K562 (cell line): ENCODE results near the gene TRERF1. TPM values are rescaled to one million over a fixed set of nuclear protein-coding genes. Genes with fewer than 3 reads are reported as not detected.

Experiments used
- ATAC-seq: fragments of 200-7000 bp; cut with Tn5 transposase; 3 replicates; pipeline ENCODE4 v1.9.1; 2020; ENCODE audit warnings: moderate library complexity
- BruUV-seq: library from RNA; stranded (reverse); fragments of 400-500 nt; replicated peaks from 2 replicates; lab custom pipeline; 2021; lab: Mats Ljungman, UMichigan
- CTCF ChIA-PET: fragments of 300-600 bp; formaldehyde crosslinking; extraction: SDS; loops from one replicate; lab custom pipeline; 2021; ENCODE audit warnings: low intra/inter-chr PET ratio; lab: Yijun Ruan, JAX
- POLR2A ChIA-PET: fragments of 300-600, 350-650 bp; sonication (Branson Sonifier 250); formaldehyde crosslinking; extraction: SDS; loops from one replicate; lab custom pipeline; 2021; ENCODE audit warnings: antibody characterized with exemption, inconsistent platforms; lab: Yijun Ruan, JAX
- DNase-seq, 4 experiments: peaks; one replicate each; pipeline versions ENCODE4 v3.0.0 to v3.0.0-alpha.2; 2011 to 2018; ENCODE audit warnings: low spot score in 3 of 4, mixed read lengths in 3 of 4; ENCODE audit errors: extremely low read depth in 1 of 4
- FAIRE-seq: peaks from 2 replicates; lab custom pipeline; 2011; peaks lifted over from hg19 to GRCh38; lab: Jason Lieb, UNC
- H2AFZ ChIP-seq: 2 replicates; pipeline ENCODE4 v1.6.0; 2011; ENCODE audit warnings: low read depth, low read length, control low read depth, inconsistent platforms
- H3K27ac ChIP-seq: fragments of 200-600 bp; 3 replicates; pipeline ENCODE4 v1.8.0; 2011; ENCODE audit warnings: low read depth, mild to moderate bottlenecking, control low read depth, inconsistent platforms, low read length, moderate library complexity, mixed read lengths; ENCODE audit errors: extremely low read depth
- H3K27me3 ChIP-seq, 2 experiments: fragments of 300-600 bp in 1 of 2; 2 replicates in 1 of 2; 3 replicates in 1 of 2; pipeline versions ENCODE4 v1.6.0 to v1.8.0; 2011; ENCODE audit warnings: inconsistent platforms in 2 of 2, low read length in 2 of 2, mild to moderate bottlenecking in 1 of 2, mixed read lengths in 1 of 2, moderate library complexity in 1 of 2; ENCODE audit not compliant: control insufficient read depth in 2 of 2, insufficient read depth in 2 of 2
- H3K36me3 ChIP-seq: fragments of 300-600 bp; 3 replicates; pipeline ENCODE4 v1.8.0; 2011; ENCODE audit warnings: mild to moderate bottlenecking, low read length, inconsistent platforms; ENCODE audit not compliant: control insufficient read depth, insufficient read depth
- H3K4me1 ChIP-seq, 2 experiments: fragments of 200-600 bp in 1 of 2; replicated peaks in 1 of 2; 2 replicates in 1 of 2; 3 replicates in 1 of 2; pipeline versions ENCODE4 v1.5.1 to v1.8.0; 2011; ENCODE audit warnings: inconsistent platforms in 2 of 2, low read length in 2 of 2, mild to moderate bottlenecking in 1 of 2, mixed read lengths in 1 of 2, moderate library complexity in 1 of 2; ENCODE audit not compliant: control insufficient read depth in 2 of 2, insufficient read depth in 2 of 2
- H3K4me2 ChIP-seq: 2 replicates; pipeline ENCODE4 v1.6.1; 2011; ENCODE audit warnings: low read length, control low read depth, inconsistent platforms, mixed read lengths; ENCODE audit not compliant: insufficient read depth
- H3K4me3 ChIP-seq: fragments of 200-600 bp; sonication (generic), shearing (Covaris generic); 2 replicates; pipeline ENCODE4 v1.5.1; 2016; ENCODE audit warnings: control low read depth, inconsistent platforms
- H3K79me2 ChIP-seq: fragments of 200-600 bp; 3 replicates; pipeline ENCODE4 v1.8.0; 2011; ENCODE audit warnings: low read length, inconsistent platforms; ENCODE audit not compliant: control insufficient read depth, insufficient read depth
- H3K9ac ChIP-seq, 2 experiments: 2 replicates each; pipeline versions ENCODE4 v1.6.0 to v1.6.1; 2011; ENCODE audit warnings: low read depth in 2 of 2, low read length in 2 of 2, control low read depth in 1 of 2, inconsistent platforms in 1 of 2, mild to moderate bottlenecking in 1 of 2, mixed read lengths in 1 of 2; ENCODE audit not compliant: insufficient read depth in 1 of 2
- H3K9me1 ChIP-seq: one replicate; pipeline ENCODE4 v1.6.0; 2011; ENCODE audit warnings: inconsistent platforms, mild to moderate bottlenecking, low read length, moderate library complexity; ENCODE audit not compliant: control insufficient read depth, insufficient read depth
- H3K9me3 ChIP-seq: replicated peaks from 2 replicates; pipeline ENCODE4 v1.5.1; 2011; ENCODE audit warnings: low read depth, low read length, inconsistent platforms; ENCODE audit not compliant: control insufficient read depth, insufficient read depth
- H4K20me1 ChIP-seq: replicated peaks from 2 replicates; pipeline ENCODE4 v1.6.1; 2011; ENCODE audit warnings: low read length, inconsistent platforms, mixed read lengths; ENCODE audit not compliant: control insufficient read depth, insufficient read depth
- CBX1 ChIP-seq: sonication (generic); IDR thresholded peaks from 2 replicates; pipeline ENCODE4 v1.6.1; 2016; ENCODE audit warnings: antibody characterized with exemption, low read depth, mild to moderate bottlenecking
- FOXO4 ChIP-seq: fragments of 450-650 bp; formaldehyde crosslinking; IDR thresholded peaks from 2 replicates; pipeline ENCODE4 v1.4.0; 2020; ENCODE audit warnings: mild to moderate bottlenecking, moderate library complexity
- MCM5 ChIP-seq: fragments of 450-650 bp; IDR thresholded peaks from 2 replicates; pipeline ENCODE4 v1.6.1; 2016; ENCODE audit warnings: low read depth
- PPARD ChIP-seq: fragments of 250-450 bp; sonication (Bioruptor Pico); IDR thresholded peaks from 2 replicates; pipeline ENCODE4 v1.8.0; 2022; ENCODE audit warnings: inconsistent platforms, mild to moderate bottlenecking, moderate library complexity
- TEAD1 ChIP-seq, 2 experiments: fragments of 450-650 bp in 1 of 2; sonication (generic) in 1 of 2; formaldehyde crosslinking; IDR thresholded peaks; 2 replicates each; pipeline versions ENCODE4 v1.4.0 to v1.8.0; 2020 to 2022; ENCODE audit warnings: mild to moderate bottlenecking in 2 of 2, missing genetic modification reagents in 1 of 2
- U2AF1 ChIP-seq: fragments of 200-400 bp; formaldehyde crosslinking; optimal IDR thresholded peaks from 2 replicates; pipeline ENCODE3; 2017; ENCODE audit warnings: mild to moderate bottlenecking, low read depth, low read length, moderate library complexity
- ZNF518B ChIP-seq: fragments of 250-450 bp; sonication (Bioruptor Pico); IDR thresholded peaks from 2 replicates; pipeline ENCODE4 v1.5.0; 2021; ENCODE audit warnings: mild to moderate bottlenecking, moderate library complexity
- whole genome bisulfite sequencing: fragments of 100-300 bp; shearing (Covaris generic); methylation state at CpG from one replicate; pipeline ENCODE4 v1.1.6; 2016; ENCODE audit warnings: low coverage, mixed read lengths; ENCODE audit not compliant: insufficient coverage; ENCODE audit errors: missing lambda C conversion rate; 5-methylcytosine and 5-hydroxymethylcytosine counted together
- in situ Hi-C: fragments of 300-500 bp; cut with MboI; formaldehyde crosslinking; loops from 4 replicates; pipeline ENCODE4 v1.15.0; 2018; ENCODE audit warnings: inconsistent platforms, mixed read lengths
- intact Hi-C: fragments of 100-400 bp; cut with micrococcal nuclease; formaldehyde crosslinking; loops from 2 replicates; pipeline ENCODE4 v1.14.2; 2022
- polyA plus RNA-seq, 8 experiments: library from polyadenylated mRNA; depleted of rRNA in 4 of 8; stranded (reverse) in 5 of 8; unstranded in 3 of 8; fragments of >200 nt; fragmentation: Nextera tagmentation in 2 of 8; fragmentation: Illumina TruSeq in 1 of 8; extraction: Ambion mirVana in 2 of 8; extraction: Trizol in 1 of 8; gene quantifications; 2 replicates each; pipeline versions ENCODE4 v1.2.1 to v1.2.3, GENCODE V29; 2011 to 2014; ENCODE audit warnings: inconsistent platforms in 1 of 8, missing spikeins in 1 of 8
- total RNA-seq, 7 experiments: library from RNA; depleted of rRNA in 6 of 7; stranded (reverse); fragments of >200 nt in 6 of 7; fragmentation: Illumina TruSeq in 2 of 7; extraction: Trizol in 2 of 7; gene quantifications; 2 replicates each; pipeline versions ENCODE4 v1.2.1 to v1.2.3, GENCODE V29; 2011 to 2021; ENCODE audit warnings: low replicate concordance in 1 of 7

TRERF1 gene
- total and polyA plus RNA-seq, 9 of the 15 experiments (the other 6 are each of a cell fraction or from before 2014, with no cell fraction given) = 0.04 to 0.20 (median 0.07) TPM; not detected in 3

- TF ChIP-seq ZNF518B (no peak), TEAD1 (CRISPR knock-in tag; IDR thresholded peaks at IDR 0.05) (peak in 1 of 2 experiments; percentile 38; a peak in 1 of 4 replicates)
Observed at GRCh38 chr6:42182101-42182500, 269.6 kb downstream of the TRERF1 start (continued).

GRCh38 chr6:42179945-42180313, 271.8 kb downstream of the TRERF1 start:
- Histone ChIP-seq H3K4me2 (no peak overlapping the region), H3K27me3 (no peaks in the 10 kb centered on the region), H2AFZ (no peak overlapping the region), H3K4me3 (no peak overlapping the region), H3K9me3 (no peaks in the 10 kb centered on the region), H3K36me3 (no peaks in the 10 kb centered on the region), H3K9ac (no peak overlapping the region), H3K4me1 (peaks cover 4 to 24% of the 10 kb centered on the region in 2 experiments; a peak in 4 of 5 replicates), H3K79me2 (no peaks in the 10 kb centered on the region), H3K27ac (no peak overlapping the region), H3K9me1 (no peaks in the 10 kb centered on the region), H4K20me1 (no peaks in the 10 kb centered on the region)
- FAIRE-seq (no peak), ATAC-seq (no peak), DNase-seq (no peak)
- TF ChIP-seq FOXO4 (CRISPR knock-in tag) = no peak
- no peak for TF ChIP-seq MCM5
- TF ChIP-seq PPARD (CRISPR knock-in tag) = no peak
- TF ChIP-seq U2AF1 = no peak
- TF ChIP-seq CBX1 = no peak
- in situ Hi-C loops = no loop called here
- CTCF ChIA-PET = no interaction called here
- 8% methylated on average over 3 of the region's 3 CpGs for WGBS
- POLR2A ChIA-PET = interaction anchor here (0.8 to 1.3 kb wide), 4 partner anchors 8 to 393 kb away, joined by 3 to 5 read pairs (median 4); partner anchors contain the start of gene TOMM6
- intact Hi-C loops = no loop called here
- no TSS peak for BruUV-seq
